C4-2B (cell line): Measurements from ENCODE around the gene TUBB3.

Experiments used
- CTCF ChIP-seq: fragments of 450-650 bp; conservative IDR thresholded peaks from 2 replicates; pipeline ENCODE4 v1.5.1; 2017; ENCODE audit warnings: mild to moderate bottlenecking
- ZFX ChIP-seq: fragments of 450-650 bp; IDR thresholded peaks from 2 replicates; pipeline ENCODE4 v1.6.1; 2017

- no peak for TF ChIP-seq CTCF
- TF ChIP-seq ZFX = no peak
Observed at GRCh38 chr16:89985219-89985618, 62.1 kb downstream of the TUBB3 start.
